ENCODE results near the gene RASGRP2.
A peak's percentile ranks its signal among the peaks of the same experiment; 100 is the strongest.

RASGRP2 gene

GRCh38 chr11:64694821-64695365 lies 49.0 kb downstream of the RASGRP2 start:
- no peak for DNase-seq (ENCODE audit: low read depth)

DNA sequence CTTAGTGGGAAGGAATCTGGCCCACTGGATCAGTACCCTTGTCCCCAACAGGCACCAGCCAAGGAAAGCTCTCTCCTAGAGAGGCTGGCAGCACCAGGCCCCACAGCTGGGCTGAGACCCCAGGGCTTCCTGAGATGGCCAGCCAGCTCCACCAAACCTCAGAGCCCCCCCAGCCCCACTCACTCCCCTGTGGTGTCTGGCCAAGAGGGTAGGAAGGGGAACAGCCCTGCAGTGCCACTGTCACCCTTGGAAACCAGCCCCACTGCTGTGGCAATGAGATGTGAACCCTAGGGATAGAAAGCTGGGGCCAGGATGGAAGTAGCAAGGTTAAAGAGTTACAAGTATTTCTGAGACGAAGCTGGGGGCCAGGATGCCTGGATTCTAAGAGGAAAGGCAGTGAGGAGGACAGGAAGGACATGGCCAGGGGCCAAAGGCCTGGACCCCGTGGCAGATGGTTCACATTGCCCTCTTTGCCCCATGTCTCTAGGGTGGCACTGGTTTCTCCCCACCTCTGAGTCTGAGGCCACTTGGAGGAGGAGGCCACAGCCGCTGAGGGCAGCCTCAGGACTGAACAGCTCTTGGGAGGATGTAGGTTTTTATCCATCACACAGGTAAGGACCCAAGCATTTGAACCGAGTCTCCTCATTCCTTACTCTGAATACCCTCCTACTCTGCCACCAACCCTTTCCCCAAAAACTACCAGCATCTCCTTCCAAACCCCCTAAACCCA lies 49.8 kb downstream of the RASGRP2 start:
- no peak for DNase-seq (ENCODE audit: low read depth)

DNA sequence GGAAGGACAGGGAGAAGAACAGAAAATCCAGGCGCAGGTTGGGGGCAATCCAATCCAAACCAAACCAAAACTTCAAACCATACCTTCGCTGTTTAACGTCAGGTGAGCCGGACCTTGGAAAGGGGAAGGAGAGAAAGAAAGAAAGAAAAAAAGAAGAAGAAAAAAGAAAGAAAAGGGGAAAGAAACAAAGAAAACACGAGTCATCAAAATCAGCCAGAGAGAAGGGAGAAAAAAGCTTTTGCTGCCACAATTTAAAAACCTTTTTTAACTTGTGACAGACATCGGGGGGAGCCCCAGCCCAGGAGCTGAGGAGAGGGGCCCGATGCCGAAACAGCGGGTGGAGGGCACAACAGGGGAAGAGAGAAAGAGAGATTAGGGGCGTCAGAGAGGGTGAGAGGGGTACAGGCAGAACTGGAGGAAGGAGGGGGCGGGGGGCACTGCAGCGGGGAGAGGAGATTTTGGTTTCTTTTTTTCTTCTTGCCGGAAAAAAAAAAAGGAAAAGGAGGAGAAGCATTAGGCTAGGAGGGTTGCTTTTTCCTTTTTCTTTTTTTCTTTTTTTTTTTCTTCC lies 51.1 kb downstream of the RASGRP2 start:
- no peak for DNase-seq (ENCODE audit: low read depth)

DNA sequence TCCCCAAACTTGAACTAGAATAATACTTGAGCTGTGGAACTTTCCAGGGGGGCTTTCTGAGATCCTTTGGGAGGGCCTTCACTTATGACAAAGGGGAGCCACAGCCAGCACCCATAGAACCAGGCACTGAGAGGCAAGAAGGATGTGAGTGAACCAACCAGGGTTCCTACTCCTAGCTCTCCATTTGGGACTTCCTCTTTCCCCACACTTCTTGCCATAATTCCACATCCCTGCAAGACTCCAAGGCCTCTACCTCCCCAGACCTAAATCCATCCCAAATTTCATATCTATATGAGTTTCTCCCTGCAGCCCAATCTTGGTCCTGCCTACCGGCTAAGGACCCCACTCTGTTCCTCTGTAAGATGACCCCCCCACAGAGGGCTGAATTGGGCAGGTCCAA lies 52.4 kb downstream of the RASGRP2 start:
- DNase-seq (ENCODE audit: low read depth), result no peak

DNA sequence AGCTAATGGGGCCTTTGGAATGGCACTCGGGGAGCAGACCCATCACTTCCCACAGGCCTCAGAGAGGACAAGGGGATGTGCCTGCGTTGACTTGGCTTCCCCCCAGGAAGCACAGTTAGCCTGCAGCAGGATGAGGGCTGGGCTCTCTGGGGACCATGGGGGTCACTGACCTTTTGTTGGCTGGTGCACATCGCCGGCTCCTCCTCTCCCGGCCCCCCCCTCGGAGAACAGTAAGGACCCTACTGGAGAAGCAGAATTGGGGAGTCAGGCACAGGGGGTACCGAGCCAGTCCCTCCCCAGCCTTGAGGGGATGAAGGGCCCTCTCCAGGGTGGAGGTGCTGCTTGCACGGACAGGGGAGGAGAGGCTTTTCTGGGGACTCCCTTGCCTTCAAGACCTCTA lies 53.7 kb downstream of the RASGRP2 start:
- no peak for DNase-seq (ENCODE audit: low read depth)

DNA sequence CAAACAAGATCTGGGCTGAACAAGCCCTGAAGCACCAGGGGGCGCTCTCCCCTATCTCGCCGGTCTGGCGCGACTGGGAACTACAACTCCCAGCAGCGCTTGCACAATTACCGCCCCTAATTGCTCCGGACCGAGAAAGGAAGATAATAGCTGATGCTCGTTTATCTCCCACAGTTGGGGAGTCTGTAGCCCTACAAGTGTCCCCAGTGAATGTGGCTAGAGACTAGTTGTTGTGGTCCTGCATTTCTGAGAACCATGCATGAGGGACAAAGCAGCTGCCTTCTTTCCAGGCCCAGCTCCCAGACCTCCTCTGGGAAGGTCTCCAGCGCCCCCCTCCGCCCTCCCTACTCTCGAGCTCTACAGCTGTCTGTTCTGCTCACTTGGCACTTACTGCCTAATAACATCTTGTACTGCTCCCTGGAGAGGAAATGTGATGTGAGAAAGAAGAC lies 55.4 kb downstream of the RASGRP2 start:
- DNase-seq (ENCODE audit: low read depth), result peak; percentile 81

- no peak for DNase-seq (ENCODE audit: low read depth)
These were observed 56.1 kb downstream of the RASGRP2 start for GRCh38 chr11:64687643-64688533.

- no peak for DNase-seq (ENCODE audit: low read depth)
These were observed 56.7 kb downstream of the RASGRP2 start for GRCh38 chr11:64687204-64687603.

DNA sequence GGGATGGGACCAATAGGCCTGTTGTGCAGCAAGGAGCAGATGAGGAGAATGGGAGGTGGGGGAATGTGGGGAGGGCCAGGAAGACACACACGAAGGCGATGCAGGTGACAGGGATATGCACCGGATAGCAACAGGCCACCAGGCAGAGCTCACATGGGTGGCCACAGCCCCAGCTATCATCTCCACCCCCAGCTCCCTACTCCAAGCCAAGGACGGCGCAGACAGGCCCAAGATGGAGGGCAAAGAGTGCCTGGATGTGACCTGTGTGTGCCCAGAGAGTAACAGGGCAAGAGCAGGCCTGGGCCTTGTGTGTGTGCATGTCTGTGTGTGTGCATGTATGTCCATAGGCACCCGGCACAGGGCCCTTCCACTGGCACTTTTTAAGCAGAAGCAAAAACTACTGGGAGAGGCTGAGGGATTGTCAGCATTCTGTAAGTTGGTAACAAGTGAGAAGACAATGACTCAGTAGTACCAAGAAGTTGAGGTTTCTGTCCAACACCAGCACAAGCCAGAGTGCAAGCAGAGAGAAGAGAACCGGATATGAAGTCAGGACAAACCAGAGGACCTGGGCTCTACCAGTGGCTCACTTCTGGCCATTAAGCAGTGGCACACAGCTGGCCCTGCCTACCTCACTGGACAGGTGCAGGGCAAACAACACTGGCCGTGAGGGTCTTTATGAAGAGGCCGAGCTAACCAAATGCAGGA lies 57.3 kb downstream of the RASGRP2 start:
- DNase-seq (ENCODE audit: low read depth), result no peak

- DNase-seq (ENCODE audit: low read depth), result no peak
These were observed 58.4 kb downstream of the RASGRP2 start for GRCh38 chr11:64685536-64685935.

- no peak for DNase-seq (ENCODE audit: low read depth)
These were observed 59.6 kb downstream of the RASGRP2 start for GRCh38 chr11:64684357-64684756.

DNA sequence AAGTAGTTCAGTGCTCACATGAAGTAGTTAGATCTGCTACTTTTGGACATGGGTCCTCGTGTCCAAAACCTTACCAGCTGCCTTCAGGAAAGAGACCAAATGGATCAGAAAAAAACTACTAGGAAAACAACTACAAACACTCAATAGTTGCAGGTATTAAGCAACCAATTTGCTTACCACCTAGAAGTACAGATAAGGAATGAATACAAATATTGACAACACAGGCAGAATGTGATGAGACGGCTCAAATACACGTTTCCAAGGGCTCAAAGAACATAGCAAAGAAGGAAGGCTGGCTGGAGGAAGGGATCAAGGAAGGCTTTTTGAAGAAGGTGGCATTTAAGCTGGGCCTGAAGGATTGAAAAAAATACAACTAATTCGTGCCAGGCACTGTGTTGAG lies 62.8 kb downstream of the RASGRP2 start:
- no peak for DNase-seq (ENCODE audit: low read depth)

DNA sequence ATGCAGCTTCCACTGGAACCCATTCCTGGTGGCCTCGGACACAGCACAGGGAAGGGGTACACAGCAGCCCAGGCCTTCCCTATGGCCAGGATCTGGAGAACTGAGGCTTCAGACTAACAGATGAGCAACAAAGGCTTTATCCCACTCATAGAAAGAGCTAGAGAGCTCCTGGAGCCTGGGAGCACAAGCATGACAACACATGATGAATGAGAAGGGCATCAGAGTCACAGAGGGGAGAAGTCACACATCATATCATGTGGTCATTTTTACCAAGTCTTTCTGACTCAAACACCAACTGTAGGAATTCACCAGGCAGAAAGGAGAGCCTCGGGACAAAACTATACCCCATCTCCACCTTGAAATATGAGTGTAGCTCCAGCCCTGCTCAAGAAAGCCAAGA lies 64.1 kb downstream of the RASGRP2 start:
- DNase-seq (ENCODE audit: low read depth), result no peak

DNA sequence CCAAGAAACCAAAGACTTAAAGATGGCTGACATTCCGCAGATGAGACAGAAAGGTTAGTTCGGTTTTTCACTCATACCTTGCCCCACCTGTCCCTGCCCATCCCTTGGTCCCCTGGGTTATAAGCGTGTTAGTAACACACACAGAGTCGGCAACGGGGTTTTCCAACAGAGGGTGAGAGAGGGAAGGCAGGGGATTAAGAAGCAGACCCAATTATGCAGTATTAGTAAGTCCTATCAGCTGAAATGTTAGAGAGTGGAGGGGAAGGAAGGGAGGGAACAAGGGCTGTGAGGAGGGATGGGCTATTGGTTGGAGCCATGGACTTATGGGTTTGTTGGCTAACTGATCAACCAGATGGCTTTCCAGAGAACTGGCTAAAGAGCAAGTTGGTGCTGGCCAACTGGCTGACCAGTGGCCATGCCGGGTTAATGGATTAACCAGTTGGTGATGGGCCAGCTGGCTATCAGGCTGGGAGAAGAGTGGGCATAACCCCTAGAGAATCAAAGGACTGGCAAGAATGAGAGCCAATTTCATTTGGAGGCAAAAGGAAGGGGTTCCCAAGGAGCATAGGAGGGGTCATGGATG lies 66.4 kb downstream of the RASGRP2 start:
- DNase-seq (ENCODE audit: low read depth), result no peak

All from iris pigment epithelial cell (primary cell).